Esophagus squamous epithelium (tissue), 4 donors: ENCODE measurements around the gene TGFB1I1.

Experiments
- CTCF ChIP-seq, 6 experiments: fragments of 450-650 bp in 4 of 6; fragments of 200-600 bp in 2 of 6; sonication (generic) in 2 of 6; IDR thresholded peaks; one replicate each; pipeline ENCODE4 v1.5.1; 2016 to 2019; ENCODE audit warnings: antibody characterized with exemption in 6 of 6, mild to moderate bottlenecking in 4 of 6, moderate library complexity in 4 of 6
- POLR2A ChIP-seq, 4 donors: fragments of 450-650 bp; IDR thresholded peaks; one replicate each; pipeline ENCODE4 v1.6.1; 2017; ENCODE audit warnings: antibody characterized with exemption in 4 of 4, mild to moderate bottlenecking in 4 of 4, moderate library complexity in 3 of 4

- TF ChIP-seq CTCF (IDR thresholded peaks at IDR 0.05) (no peak), POLR2A (IDR thresholded peaks at IDR 0.05) (no peak)
Measured at GRCh38 chr16:31473264-31473984, 1.5 kb downstream of the TGFB1I1 start.
